HEK293T (cell line): ENCODE data around the gene SDR42E2.

ENCODE experiments used
- CTCF ChIA-PET: fragments of 350-600 bp; formaldehyde crosslinking; extraction: SDS; loops from one replicate; lab custom pipeline; 2021; ENCODE audit warnings: antibody characterized with exemption, inconsistent platforms; lab: Yijun Ruan, JAX
- POLR2A ChIA-PET: fragments of 350-600 bp; formaldehyde crosslinking; extraction: SDS; loops from one replicate; lab custom pipeline; 2020; ENCODE audit warnings: antibody characterized with exemption, inconsistent platforms; lab: Yijun Ruan, JAX
- DNase-seq: peaks from one replicate; pipeline ENCODE4 v3.0.0; 2012; ENCODE audit warnings: mixed read lengths; ENCODE audit errors: extremely low spot score
- ARNT ChIP-seq: fragments of 450-650 bp; IDR thresholded peaks from 2 replicates; pipeline ENCODE4 v1.6.1; 2017; ENCODE audit warnings: mild to moderate bottlenecking
- BHLHE40 ChIP-seq: fragments of 450-650 bp; IDR thresholded peaks from 2 replicates; pipeline ENCODE4 v1.6.1; 2016; ENCODE audit warnings: mild to moderate bottlenecking, moderate library complexity, borderline replicate concordance
- CTBP1 ChIP-seq: fragments of 450-650 bp; IDR thresholded peaks from 2 replicates; pipeline ENCODE4 v1.6.1; 2016; ENCODE audit warnings: borderline replicate concordance
- ELF4 ChIP-seq: fragments of 450-650 bp; IDR thresholded peaks from 2 replicates; pipeline ENCODE4 v1.6.1; 2017; ENCODE audit warnings: antibody characterized with exemption
- FOXA1 ChIP-seq: fragments of 450-650 bp; IDR thresholded peaks from 2 replicates; pipeline ENCODE4 v1.6.1; 2016; ENCODE audit warnings: mild to moderate bottlenecking
- FOXK2 ChIP-seq: fragments of 450-650 bp; IDR thresholded peaks from 2 replicates; pipeline ENCODE4 v1.6.1; 2016; ENCODE audit warnings: mild to moderate bottlenecking
- FOXM1 ChIP-seq: fragments of 450-650 bp; IDR thresholded peaks from 2 replicates; pipeline ENCODE4 v1.6.1; 2017; ENCODE audit warnings: mild to moderate bottlenecking, borderline replicate concordance
- HDGF ChIP-seq: fragments of 450-650 bp; IDR thresholded peaks from 2 replicates; pipeline ENCODE4 v1.6.1; 2017; ENCODE audit warnings: antibody characterized with exemption, borderline replicate concordance
- L3MBTL2 ChIP-seq: fragments of 450-650 bp; conservative IDR thresholded peaks from 2 replicates; pipeline ENCODE4 v1.6.1; 2016; ENCODE audit warnings: mild to moderate bottlenecking
- LEF1 ChIP-seq: fragments of 450-650 bp; IDR thresholded peaks from 2 replicates; pipeline ENCODE4 v1.6.1; 2017; ENCODE audit warnings: mild to moderate bottlenecking, borderline replicate concordance
- NFRKB ChIP-seq: fragments of 450-650 bp; IDR thresholded peaks from 2 replicates; pipeline ENCODE4 v1.6.1; 2016; ENCODE audit warnings: mild to moderate bottlenecking, moderate library complexity
- SP1 ChIP-seq: fragments of 450-650 bp; IDR thresholded peaks from 2 replicates; pipeline ENCODE4 v1.6.1; 2017
- SUZ12 ChIP-seq: fragments of 450-650 bp; IDR thresholded peaks from 2 replicates; pipeline ENCODE4 v1.6.1; 2016; ENCODE audit warnings: mild to moderate bottlenecking
- TARDBP ChIP-seq: fragments of 450-650 bp; IDR thresholded peaks from 2 replicates; pipeline ENCODE4 v1.6.1; 2016
- ZNF384 ChIP-seq: fragments of 450-650 bp; IDR thresholded peaks from 2 replicates; pipeline ENCODE4 v1.6.1; 2016
- TF ChIP-seq, protein P1 (sequence below): fragments of 450-650 bp; IDR thresholded peaks from 2 replicates; pipeline ENCODE4 v1.6.1; 2016

SDR42E2 gene

DNA sequence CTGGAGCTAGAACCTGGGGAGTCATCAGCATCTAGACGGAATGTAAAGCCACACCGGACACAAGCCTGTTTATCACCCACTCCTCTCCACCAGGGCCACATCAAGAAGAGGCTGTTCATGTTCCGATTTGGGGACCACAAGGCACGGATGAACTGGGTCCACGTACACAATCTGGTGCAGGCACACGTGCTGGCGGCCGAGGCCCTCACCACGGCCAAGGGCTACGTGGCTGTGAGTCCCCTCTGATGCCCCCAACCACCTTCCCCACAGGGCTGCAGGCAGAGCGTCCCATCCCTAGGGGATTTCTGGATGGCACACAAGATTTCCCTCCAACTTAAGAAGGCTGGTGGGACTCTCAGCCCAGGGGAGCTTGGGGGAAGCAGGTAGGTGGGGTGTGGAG is 19.1 kb downstream of the SDR42E2 start:
- DNase-seq: no peak
- POLR2A ChIA-PET: no interaction called here
- TF ChIP-seq FOXM1 (no peak), SUZ12 (no peak), LEF1 (no peak), SP1 (no peak), NFRKB (no peak), TARDBP (no peak), FOXA1 (no peak), FOXK2 (no peak), ARNT (no peak), BHLHE40 (no peak)
- TF ChIP-seq, protein P1, sequence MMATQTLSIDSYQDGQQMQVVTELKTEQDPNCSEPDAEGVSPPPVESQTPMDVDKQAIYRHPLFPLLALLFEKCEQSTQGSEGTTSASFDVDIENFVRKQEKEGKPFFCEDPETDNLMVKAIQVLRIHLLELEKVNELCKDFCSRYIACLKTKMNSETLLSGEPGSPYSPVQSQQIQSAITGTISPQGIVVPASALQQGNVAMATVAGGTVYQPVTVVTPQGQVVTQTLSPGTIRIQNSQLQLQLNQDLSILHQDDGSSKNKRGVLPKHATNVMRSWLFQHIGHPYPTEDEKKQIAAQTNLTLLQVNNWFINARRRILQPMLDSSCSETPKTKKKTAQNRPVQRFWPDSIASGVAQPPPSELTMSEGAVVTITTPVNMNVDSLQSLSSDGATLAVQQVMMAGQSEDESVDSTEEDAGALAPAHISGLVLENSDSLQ: no peak
- CTCF ChIA-PET: no interaction called here

DNA sequence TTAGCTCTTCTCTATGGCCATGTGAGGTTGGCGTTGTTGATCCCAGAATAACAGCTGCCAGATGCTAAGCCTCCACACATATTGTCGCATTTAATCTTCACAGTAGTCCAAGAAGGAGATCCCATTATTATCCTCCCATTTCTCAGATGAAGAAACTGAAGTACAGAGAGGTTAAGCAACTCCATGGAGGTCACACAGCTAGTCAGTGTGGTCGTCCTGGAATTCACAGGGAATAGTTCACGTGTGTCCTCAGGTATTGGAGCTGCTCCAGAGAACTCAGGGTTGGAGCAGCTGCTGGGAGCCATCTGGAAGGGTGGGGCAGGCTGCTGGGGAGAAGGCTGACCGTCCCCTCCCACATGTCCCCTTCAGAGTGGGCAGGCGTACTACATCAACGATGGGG is 19.5 kb downstream of the SDR42E2 start:
- no peak for DNase-seq
- POLR2A ChIA-PET: no interaction called here
- CTCF ChIA-PET: no interaction called here
- TF ChIP-seq CTBP1 (no peak), ELF4 (no peak), ARNT (no peak), LEF1 (no peak), SP1 (no peak), NFRKB (no peak), ZNF384 (no peak), FOXA1 (no peak), HDGF (no peak), TARDBP (no peak), FOXM1 (no peak), FOXK2 (no peak), BHLHE40 (no peak), L3MBTL2 (no peak), SUZ12 (no peak)
- TF ChIP-seq, protein P1: no peak

DNA sequence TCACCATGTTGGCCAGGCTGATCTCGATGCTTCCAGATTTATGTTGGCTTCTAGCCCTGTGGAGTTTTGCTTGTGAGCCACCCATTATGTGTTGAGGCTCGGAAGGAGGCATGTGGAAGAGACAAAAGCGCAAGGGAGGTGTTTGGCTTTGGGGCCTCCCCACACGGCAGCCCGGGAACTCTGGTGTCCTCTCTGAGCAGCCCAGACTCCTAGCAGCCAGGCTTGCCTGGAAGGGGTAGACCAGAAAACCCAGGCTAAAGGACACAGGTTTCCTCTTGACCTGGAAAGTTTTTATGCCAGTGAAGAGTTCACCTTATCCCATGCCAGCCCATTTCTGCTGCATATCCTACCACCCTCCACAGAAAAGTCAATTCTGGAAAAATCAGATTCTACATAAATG is 21.0 kb downstream of the SDR42E2 start:
- ChIA-PET CTCF (interaction anchor here (1.3 kb wide), 1 partner anchor 44 kb away, joined by 3 read pairs; no protein-coding TSS in a partner anchor), POLR2A (no interaction called here)
- no peak for DNase-seq
- TF ChIP-seq HDGF: no peak
- TF ChIP-seq SP1: no peak
- TF ChIP-seq ARNT: no peak
- TF ChIP-seq FOXA1: no peak
- no peak for TF ChIP-seq TARDBP
- TF ChIP-seq CTBP1: no peak
- TF ChIP-seq SUZ12: no peak
- TF ChIP-seq L3MBTL2: no peak
- no peak for TF ChIP-seq LEF1
- no peak for TF ChIP-seq BHLHE40
- no peak for TF ChIP-seq ZNF384
- TF ChIP-seq, protein P1: no peak
- TF ChIP-seq NFRKB: no peak
- no peak for TF ChIP-seq FOXK2
- TF ChIP-seq ELF4: no peak

DNA sequence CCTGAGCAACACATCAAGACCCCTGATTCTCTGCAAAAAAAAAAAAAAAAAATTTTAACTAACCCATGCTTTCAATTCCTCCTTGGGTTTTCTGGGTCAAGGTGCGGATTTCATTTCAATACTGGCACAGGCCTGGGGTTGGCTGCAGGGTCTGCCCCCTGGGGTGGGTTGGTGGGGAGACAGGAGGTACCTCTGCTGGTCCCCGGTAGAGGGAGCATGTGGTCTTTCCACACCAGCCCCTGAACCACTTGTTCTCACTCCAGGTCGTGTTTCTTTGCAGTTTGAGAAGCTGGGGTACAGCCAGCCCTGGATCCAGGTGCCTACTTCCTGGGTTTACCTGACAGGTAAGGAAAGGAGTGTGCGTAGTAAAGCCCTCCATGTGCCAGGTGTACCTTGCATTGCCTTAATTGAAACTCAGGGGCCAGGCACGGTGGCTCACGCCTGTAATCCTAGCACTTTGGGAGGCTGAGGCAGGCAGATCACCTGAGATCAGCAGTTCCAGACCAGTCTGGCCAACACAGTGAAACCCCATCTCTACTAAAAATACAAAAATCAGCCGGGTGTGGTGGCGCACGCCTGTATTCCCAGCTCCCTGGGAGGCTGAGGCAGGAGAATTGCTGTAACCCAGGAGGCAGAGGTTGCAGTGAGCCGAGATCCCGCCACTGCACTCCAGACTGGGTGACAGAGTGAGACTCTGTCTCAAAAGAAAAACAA is 21.8 kb downstream of the SDR42E2 start:
- TF ChIP-seq TARDBP: no peak
- TF ChIP-seq, protein P1: no peak
- TF ChIP-seq L3MBTL2: no peak
- no peak for TF ChIP-seq FOXA1
- no peak for TF ChIP-seq ARNT
- no peak for TF ChIP-seq SUZ12
- no peak for TF ChIP-seq BHLHE40
- TF ChIP-seq ELF4: no peak
- TF ChIP-seq FOXM1: no peak
- no peak for TF ChIP-seq SP1
- TF ChIP-seq ZNF384: no peak
- ChIA-PET POLR2A (no interaction called here), CTCF (interaction anchor here (0.7 to 1.1 kb wide), 2 partner anchors 116 to 128 kb away, joined by 3 to 4 read pairs; no protein-coding TSS in a partner anchor)
- peak; percentile 51 for DNase-seq

DNA sequence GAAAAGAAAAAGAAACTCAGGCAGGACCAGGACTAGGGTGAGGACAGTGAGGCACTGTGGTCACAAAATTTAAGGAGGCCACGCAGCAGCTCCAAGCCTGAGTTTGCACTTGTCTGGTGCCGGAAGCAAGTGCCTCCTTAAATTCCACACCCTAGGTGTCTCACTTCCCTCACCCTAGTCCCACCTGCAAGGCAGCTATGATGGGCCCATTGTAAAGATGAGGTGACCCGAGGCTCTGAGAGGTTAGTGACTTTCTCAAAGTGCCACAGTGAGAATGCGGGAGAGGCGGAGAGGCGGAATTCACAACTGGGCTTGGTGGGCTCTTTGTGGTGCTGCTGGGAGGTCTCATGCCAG is 22.3 kb downstream of the SDR42E2 start:
- CTCF ChIA-PET: interaction anchor here (0.7 to 1.1 kb wide), 2 partner anchors 116 to 129 kb away, joined by 3 to 4 read pairs; no protein-coding TSS in a partner anchor
- POLR2A ChIA-PET: no interaction called here
- DNase-seq: no peak
- TF ChIP-seq FOXK2: no peak
- no peak for TF ChIP-seq HDGF

DNA sequence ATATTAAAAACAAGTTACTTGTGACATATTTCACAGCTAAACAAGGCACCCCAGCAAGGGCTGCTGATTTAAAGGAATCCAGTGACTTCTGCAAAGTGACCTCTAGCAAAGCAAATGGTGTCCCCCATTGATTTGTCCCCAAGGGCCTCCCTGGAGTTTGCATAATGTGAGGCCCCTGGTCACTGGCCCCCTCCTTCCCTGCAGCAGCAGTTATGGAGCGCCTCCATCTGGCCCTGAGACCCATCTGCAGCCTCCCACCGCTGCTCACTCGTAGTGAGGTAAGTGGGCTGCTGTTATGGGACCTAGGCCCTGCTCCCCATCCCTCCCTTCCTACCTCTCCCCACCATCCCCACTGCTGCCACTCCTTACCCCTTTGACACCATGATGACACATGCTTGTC is 24.2 kb downstream of the SDR42E2 start:
- no peak for TF ChIP-seq BHLHE40
- no peak for TF ChIP-seq FOXM1
- TF ChIP-seq ELF4: no peak
- TF ChIP-seq FOXK2: no peak
- no peak for TF ChIP-seq CTBP1
- TF ChIP-seq, protein P1: no peak
- no peak for TF ChIP-seq FOXA1
- no peak for TF ChIP-seq ZNF384
- no peak for TF ChIP-seq L3MBTL2
- no peak for TF ChIP-seq SP1
- no peak for DNase-seq
- CTCF ChIA-PET: interaction anchor here (0.7 to 0.9 kb wide), 2 partner anchors 233 to 520 kb away, joined by 3 read pairs; no protein-coding TSS in a partner anchor
- POLR2A ChIA-PET: interaction anchor here (0.8 kb wide), 1 partner anchor 112 kb away, joined by 3 read pairs; no protein-coding TSS in a partner anchor
